Peyer's patch (tissue), 4 donors: ENCODE results near the gene LIPC. TPM values are rescaled to one million over a fixed set of nuclear protein-coding genes. Genes with fewer than 3 reads are reported as not detected.

ENCODE experiments used
- DNase-seq, 3 donors: peaks; one replicate each; pipeline ENCODE4 v3.0.0-alpha.2; 2017 to 2019
- H3K27ac ChIP-seq, 4 donors: fragments of 200-600 bp; sonication (generic); one replicate each; pipeline ENCODE4 v1.5.1; 2016 to 2019
- H3K27me3 ChIP-seq, 2 donors: fragments of 200-600 bp; sonication (generic); one replicate each; pipeline ENCODE4 v1.5.1; 2019
- H3K36me3 ChIP-seq, 3 donors: fragments of 200-600 bp; sonication (generic); one replicate each; pipeline ENCODE4 v1.5.1; 2016 to 2019
- H3K4me1 ChIP-seq, 4 donors: fragments of 200-600 bp; sonication (generic); one replicate each; pipeline ENCODE4 v1.5.1; 2016 to 2019
- H3K4me3 ChIP-seq, 4 donors: fragments of 200-600 bp; sonication (generic); 1 replicate in 3 of 4; 2 replicates in 1 of 4; pipeline ENCODE4 v1.5.1; 2016 to 2019; ENCODE audit warnings: mild to moderate bottlenecking in 1 of 4
- H3K9me3 ChIP-seq, 4 donors: fragments of 200-600 bp; sonication (generic); one replicate each; pipeline ENCODE4 v1.5.1; 2016 to 2019; ENCODE audit warnings: mild to moderate bottlenecking in 1 of 4
- POLR2A ChIP-seq, 2 donors: fragments of 450-650 bp; IDR thresholded peaks; one replicate each; pipeline ENCODE4 v1.5.1; 2017; ENCODE audit warnings: antibody characterized with exemption in 2 of 2, mild to moderate bottlenecking in 2 of 2, moderate library complexity in 2 of 2
- total RNA-seq, 4 donors: library from RNA; depleted of rRNA; stranded (reverse); fragments of >200 nt; gene quantifications; one replicate each; pipeline ENCODE4 v1.1.0, GENCODE V29; 2016
- TF ChIP-seq, protein P1 (sequence below), 6 experiments: fragments of 450-650 bp in 4 of 6; fragments of 200-600 bp in 2 of 6; sonication (generic) in 1 of 6; IDR thresholded peaks; one replicate each; pipeline ENCODE4 v1.5.1; 2017 to 2019; ENCODE audit warnings: antibody characterized with exemption in 6 of 6, mild to moderate bottlenecking in 3 of 6, moderate library complexity in 1 of 6

The LIPC gene
- total RNA-seq, 4 donors from 2014 or later, result 0.40 to 8.9 (median 1.0) TPM; not detected in 1

DNA sequence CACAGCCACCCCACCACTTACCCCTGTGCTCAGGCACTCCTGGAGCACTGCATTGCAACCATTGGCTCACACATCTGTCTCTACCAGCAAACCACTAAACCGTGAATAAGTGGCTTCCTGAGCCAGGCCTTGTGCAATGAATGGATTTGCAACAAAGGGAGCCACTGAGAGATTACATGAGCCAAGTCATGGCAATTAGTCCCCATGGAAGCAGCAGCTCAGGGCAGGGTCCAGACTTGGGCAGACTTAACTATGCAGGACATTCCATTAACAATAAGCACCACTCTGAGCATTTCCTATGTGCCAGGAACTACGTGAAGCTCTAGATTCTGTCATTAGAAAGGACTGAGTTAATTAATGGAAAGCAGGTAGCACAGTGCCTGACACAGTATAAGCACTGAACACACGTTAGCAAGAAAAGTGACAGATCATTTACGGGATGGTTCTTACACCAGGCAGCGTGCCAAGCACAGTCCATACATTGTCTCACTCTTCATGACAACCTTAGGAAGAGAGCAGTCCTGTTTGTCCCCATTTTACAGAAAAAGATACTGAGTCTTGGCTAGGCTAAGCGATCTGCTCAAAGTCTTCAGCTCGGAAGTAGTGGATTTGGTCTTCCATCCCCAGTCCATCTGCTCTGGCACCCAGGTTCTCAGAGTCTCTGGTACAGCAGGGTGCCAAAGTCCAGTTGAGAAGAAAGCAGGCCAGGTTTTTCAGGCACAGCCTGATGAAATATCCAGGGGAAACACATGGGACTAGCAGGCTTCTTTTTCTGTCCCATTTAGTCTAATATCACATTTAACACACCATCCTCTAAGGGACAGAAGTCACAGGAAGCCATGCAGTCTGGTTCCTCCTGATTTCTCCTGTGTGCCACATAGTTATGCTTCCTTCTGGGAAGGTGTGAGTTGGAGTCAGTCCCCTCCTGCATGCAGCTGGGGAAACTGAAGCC, 44.1 kb downstream of the LIPC start:
- peak in 1 of 3 donors; percentile 64 for DNase-seq
- Histone ChIP-seq H3K36me3 (no peaks in the 10 kb centered on the region), H3K4me1 (peaks cover 0 to 16% (median 2%) of the 10 kb centered on the region in 4 donors), H3K27me3 (no peaks in the 10 kb centered on the region), H3K27ac (peak overlapping the region in 1 of 4 donors; percentile 36), H3K9me3 (no peaks in the 10 kb centered on the region), H3K4me3 (no peak overlapping the region)
- TF ChIP-seq POLR2A (IDR thresholded peaks at IDR 0.05), result no peak
- TF ChIP-seq, protein P1, sequence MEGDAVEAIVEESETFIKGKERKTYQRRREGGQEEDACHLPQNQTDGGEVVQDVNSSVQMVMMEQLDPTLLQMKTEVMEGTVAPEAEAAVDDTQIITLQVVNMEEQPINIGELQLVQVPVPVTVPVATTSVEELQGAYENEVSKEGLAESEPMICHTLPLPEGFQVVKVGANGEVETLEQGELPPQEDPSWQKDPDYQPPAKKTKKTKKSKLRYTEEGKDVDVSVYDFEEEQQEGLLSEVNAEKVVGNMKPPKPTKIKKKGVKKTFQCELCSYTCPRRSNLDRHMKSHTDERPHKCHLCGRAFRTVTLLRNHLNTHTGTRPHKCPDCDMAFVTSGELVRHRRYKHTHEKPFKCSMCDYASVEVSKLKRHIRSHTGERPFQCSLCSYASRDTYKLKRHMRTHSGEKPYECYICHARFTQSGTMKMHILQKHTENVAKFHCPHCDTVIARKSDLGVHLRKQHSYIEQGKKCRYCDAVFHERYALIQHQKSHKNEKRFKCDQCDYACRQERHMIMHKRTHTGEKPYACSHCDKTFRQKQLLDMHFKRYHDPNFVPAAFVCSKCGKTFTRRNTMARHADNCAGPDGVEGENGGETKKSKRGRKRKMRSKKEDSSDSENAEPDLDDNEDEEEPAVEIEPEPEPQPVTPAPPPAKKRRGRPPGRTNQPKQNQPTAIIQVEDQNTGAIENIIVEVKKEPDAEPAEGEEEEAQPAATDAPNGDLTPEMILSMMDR (IDR thresholded peaks at IDR 0.05), result no peak

DNA sequence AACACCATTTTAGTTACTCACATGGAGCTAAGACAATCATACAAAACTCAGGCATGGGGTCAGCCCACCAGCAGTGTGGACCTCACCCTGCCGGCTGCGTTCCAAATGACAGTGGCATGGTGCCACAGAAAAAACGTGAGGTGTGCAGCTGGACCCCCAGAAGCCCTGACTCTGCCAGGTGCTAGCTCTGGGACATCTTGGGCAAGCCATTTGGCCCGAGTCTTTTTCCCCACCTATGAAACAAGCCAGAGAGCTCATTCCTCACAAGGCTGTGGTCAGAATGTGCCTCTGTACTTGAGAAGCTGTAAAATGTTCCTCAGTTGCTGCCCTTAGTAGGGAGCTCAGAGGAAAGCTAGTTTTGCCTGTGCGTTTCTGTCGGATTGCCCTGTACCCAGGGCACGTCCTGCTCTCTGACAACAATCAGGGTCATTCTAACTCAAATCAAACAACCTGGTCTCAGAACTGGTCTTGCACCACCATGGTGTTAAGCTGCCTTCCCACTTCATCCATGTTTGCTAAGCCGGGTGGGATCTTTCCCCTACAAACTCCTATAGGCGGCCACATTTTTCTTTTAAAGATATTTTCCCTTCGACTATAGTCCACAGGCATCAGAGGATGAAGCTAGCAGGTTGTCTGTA, 44.9 kb downstream of the LIPC start:
- Histone ChIP-seq H3K36me3 (no peaks in the 10 kb centered on the region), H3K27me3 (no peaks in the 10 kb centered on the region), H3K9me3 (no peaks in the 10 kb centered on the region), H3K27ac (no peak overlapping the region), H3K4me3 (no peak overlapping the region), H3K4me1 (peaks cover 0 to 16% (median 2%) of the 10 kb centered on the region in 4 donors)
- TF ChIP-seq, protein P1 (IDR thresholded peaks at IDR 0.05), result no peak
- no peak for TF ChIP-seq POLR2A (IDR thresholded peaks at IDR 0.05)
- DNase-seq, result no peak

DNA sequence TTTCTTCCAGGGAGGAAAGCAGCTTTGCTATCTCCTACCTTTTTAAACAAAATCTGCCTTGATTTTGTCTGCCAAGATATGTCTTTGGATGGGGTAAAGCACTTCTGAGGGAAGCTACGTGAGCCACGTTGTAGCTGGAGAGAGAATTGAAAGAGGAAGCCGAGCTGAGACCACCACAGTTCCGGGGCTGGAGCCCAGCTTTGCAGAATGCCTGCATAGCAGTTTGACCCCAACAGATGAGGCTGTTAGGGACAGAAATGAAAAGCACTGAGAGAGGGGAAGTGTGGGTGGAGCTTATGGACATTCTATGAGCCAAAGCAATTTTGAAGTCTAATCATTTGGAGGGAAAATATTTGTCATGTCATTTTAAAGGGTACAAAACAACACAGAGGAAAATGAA, 45.4 kb downstream of the LIPC start:
- H3K27ac ChIP-seq, result no peak overlapping the region
- TF ChIP-seq, protein P1 (IDR thresholded peaks at IDR 0.05), result no peak
- TF ChIP-seq POLR2A (IDR thresholded peaks at IDR 0.05), result no peak
- no peak overlapping the region for H3K4me3 ChIP-seq
- no peak for DNase-seq
- H3K9me3 ChIP-seq, result no peaks in the 10 kb centered on the region
- no peaks in the 10 kb centered on the region for H3K27me3 ChIP-seq
- H3K36me3 ChIP-seq, result no peaks in the 10 kb centered on the region
- peaks cover 0 to 16% (median 2%) of the 10 kb centered on the region in 4 donors for H3K4me1 ChIP-seq

DNA sequence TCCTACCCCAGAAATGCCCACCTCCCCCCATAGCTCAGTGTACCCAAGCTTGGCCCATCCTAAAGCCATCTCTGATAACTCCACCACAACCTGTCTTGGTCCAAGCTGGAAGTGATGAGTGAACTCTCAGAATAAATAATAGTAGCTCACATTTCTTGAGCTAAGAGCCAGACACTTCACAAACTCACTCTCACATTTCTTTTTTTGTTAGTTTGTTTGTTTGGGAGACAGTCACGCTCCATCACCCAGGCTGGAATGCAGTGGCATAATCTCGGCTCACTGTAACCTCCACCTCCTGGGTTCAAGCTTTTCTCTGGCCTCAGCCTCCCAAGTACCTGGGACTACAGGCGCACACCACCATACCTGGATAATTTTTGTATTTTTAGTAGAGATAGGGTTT, 46.2 kb downstream of the LIPC start:
- Histone ChIP-seq H3K36me3 (no peaks in the 10 kb centered on the region), H3K27me3 (no peaks in the 10 kb centered on the region), H3K4me3 (no peak overlapping the region), H3K9me3 (no peaks in the 10 kb centered on the region), H3K27ac (no peak overlapping the region), H3K4me1 (peaks cover 0 to 16% (median 2%) of the 10 kb centered on the region in 4 donors)
- TF ChIP-seq POLR2A (IDR thresholded peaks at IDR 0.05), result no peak
- TF ChIP-seq, protein P1 (IDR thresholded peaks at IDR 0.05), result no peak
- DNase-seq, result no peak

DNA sequence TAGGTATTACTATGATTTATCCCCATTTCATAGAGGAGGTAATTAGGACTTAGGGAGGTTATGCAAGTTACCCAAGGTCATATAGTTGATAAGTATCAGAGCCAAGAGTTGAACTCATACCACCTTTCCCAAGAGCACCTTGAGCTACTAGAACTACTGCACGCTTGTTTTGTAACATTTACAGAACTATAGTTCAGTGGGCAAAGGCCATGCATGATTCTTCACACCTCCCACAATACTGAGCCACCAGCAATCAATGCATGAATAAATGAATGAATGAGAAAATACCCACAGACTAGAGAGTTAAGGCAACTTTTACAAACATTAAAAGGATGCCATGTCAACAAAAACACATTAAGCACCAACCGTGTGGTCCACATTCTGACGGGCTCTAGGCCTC, 46.8 kb downstream of the LIPC start:
- no peaks in the 10 kb centered on the region for H3K9me3 ChIP-seq
- no peak for TF ChIP-seq POLR2A (IDR thresholded peaks at IDR 0.05)
- TF ChIP-seq, protein P1 (IDR thresholded peaks at IDR 0.05), result no peak
- no peaks in the 10 kb centered on the region for H3K27me3 ChIP-seq
- H3K27ac ChIP-seq, result no peak overlapping the region
- no peak for DNase-seq
- peaks cover 0 to 16% (median 2%) of the 10 kb centered on the region in 4 donors for H3K4me1 ChIP-seq
- no peak overlapping the region for H3K4me3 ChIP-seq
- H3K36me3 ChIP-seq, result no peaks in the 10 kb centered on the region
